ENCODE data around the gene RNASET2.

GRCh38 chr6:166997768-166998255, 41.5 kb upstream of the RNASET2 start:
- peak in 5 of 6 experiments; percentile 17 to 63 (median 40) for TF ChIP-seq CTCF (IDR thresholded peaks at IDR 0.05)
- no peak for TF ChIP-seq POLR2A (IDR thresholded peaks at IDR 0.05)
